Mesenchymal stem cell (in vitro differentiated cells and primary cell): ENCODE results near the gene CDHR5.

ENCODE experiments used
- DNase-seq: peaks from one replicate; pipeline ENCODE4 v3.0.0-alpha.2; 2013
- H2AFZ ChIP-seq: one replicate; pipeline ENCODE4 v1.6.1; 2013; ENCODE audit warnings: low read depth, mild to moderate bottlenecking, control low read depth, inconsistent platforms, low read length, moderate library complexity
- H2AK5ac ChIP-seq: 2 replicates; pipeline ENCODE4 v1.6.1; 2013; ENCODE audit warnings: low read length, moderate library complexity, mild to moderate bottlenecking, inconsistent platforms; ENCODE audit not compliant: severe bottlenecking
- H2BK120ac ChIP-seq: one replicate; pipeline ENCODE4 v1.6.1; 2013; ENCODE audit warnings: low read depth, mild to moderate bottlenecking, inconsistent platforms, low read length, moderate library complexity
- H2BK12ac ChIP-seq, 2 experiments: one replicate each; pipeline ENCODE4 v1.6.1; 2013; ENCODE audit warnings: inconsistent platforms in 2 of 2, low read length in 2 of 2, mild to moderate bottlenecking in 2 of 2, moderate library complexity in 2 of 2, control low read depth in 1 of 2
- H2BK15ac ChIP-seq: one replicate; pipeline ENCODE4 v1.6.1; 2013; ENCODE audit warnings: mild to moderate bottlenecking, low read depth, inconsistent platforms; ENCODE audit not compliant: poor library complexity, severe bottlenecking
- H2BK5ac ChIP-seq: 2 replicates; pipeline ENCODE4 v1.6.1; 2013; ENCODE audit warnings: low read depth, mild to moderate bottlenecking, low read length, control low read depth, inconsistent platforms; ENCODE audit not compliant: poor library complexity, severe bottlenecking
- H3K14ac ChIP-seq, 2 experiments: one replicate each; pipeline ENCODE4 v1.6.1; 2013; ENCODE audit warnings: inconsistent platforms in 2 of 2, low read length in 2 of 2, control low read depth in 1 of 2, mild to moderate bottlenecking in 1 of 2, moderate library complexity in 1 of 2
- H3K18ac ChIP-seq, 2 experiments: one replicate each; pipeline ENCODE4 v1.6.1; 2013; ENCODE audit warnings: inconsistent platforms in 2 of 2, low read length in 2 of 2, control low read depth in 1 of 2, low read depth in 1 of 2, mild to moderate bottlenecking in 1 of 2
- H3K23ac ChIP-seq, 2 experiments: one replicate each; pipeline ENCODE4 v1.6.1; 2013; ENCODE audit warnings: inconsistent platforms in 2 of 2, low read length in 2 of 2, mild to moderate bottlenecking in 2 of 2, moderate library complexity in 2 of 2, control low read depth in 1 of 2
- H3K27ac ChIP-seq: 2 replicates; pipeline ENCODE4 v1.5.1; 2013; ENCODE audit warnings: mild to moderate bottlenecking, moderate library complexity, low read length, control low read depth, inconsistent platforms; ENCODE audit not compliant: poor library complexity, severe bottlenecking
- H3K27me3 ChIP-seq, 2 experiments: 2 replicates each; pipeline versions ENCODE4 v1.6.1 to v1.7.0; 2013; ENCODE audit warnings: low read length in 2 of 2, mild to moderate bottlenecking in 2 of 2, moderate library complexity in 2 of 2, control low read depth in 1 of 2, inconsistent platforms in 1 of 2; ENCODE audit not compliant: control insufficient read depth in 1 of 2, insufficient read depth in 1 of 2
- H3K36me3 ChIP-seq, 2 experiments: 2 replicates each; pipeline versions ENCODE4 v1.6.1 to v1.7.0; 2013; ENCODE audit warnings: low read length in 2 of 2, control low read depth in 1 of 2, inconsistent platforms in 1 of 2, low read depth in 1 of 2, mild to moderate bottlenecking in 1 of 2; ENCODE audit not compliant: insufficient read depth in 2 of 2, control insufficient read depth in 1 of 2
- H3K4ac ChIP-seq, 2 experiments: one replicate each; pipeline ENCODE4 v1.6.1; 2013; ENCODE audit warnings: inconsistent platforms in 2 of 2, low read length in 2 of 2, mild to moderate bottlenecking in 2 of 2, moderate library complexity in 2 of 2, control low read depth in 1 of 2, low read depth in 1 of 2
- H3K4me1 ChIP-seq: 2 replicates; pipeline ENCODE4 v1.6.1; 2013; ENCODE audit warnings: low read depth, low read length, control low read depth; ENCODE audit not compliant: control insufficient read depth, insufficient read depth
- H3K4me2 ChIP-seq: 2 replicates; pipeline ENCODE4 v1.6.1; 2013; ENCODE audit warnings: low read length, mild to moderate bottlenecking, inconsistent platforms; ENCODE audit not compliant: poor library complexity, severe bottlenecking
- H3K4me3 ChIP-seq, 2 experiments: 2 replicates each; pipeline versions ENCODE4 v1.5.1 to v1.7.0; 2013; ENCODE audit warnings: low read length in 2 of 2, mild to moderate bottlenecking in 2 of 2, control low read depth in 1 of 2, low read depth in 1 of 2; ENCODE audit not compliant: insufficient read depth in 1 of 2
- H3K79me1 ChIP-seq: replicated peaks from 2 replicates; pipeline ENCODE4 v1.6.1; 2013; ENCODE audit warnings: mild to moderate bottlenecking, control low read depth, low read length, inconsistent platforms; ENCODE audit not compliant: poor library complexity, severe bottlenecking
- H3K9ac ChIP-seq: 2 replicates; pipeline ENCODE4 v1.7.0; 2013; ENCODE audit warnings: mild to moderate bottlenecking, low read length, moderate library complexity
- H3K9me3 ChIP-seq: 2 replicates; pipeline ENCODE4 v1.7.0; 2013; ENCODE audit warnings: mild to moderate bottlenecking, low read length; ENCODE audit not compliant: control insufficient read depth
- H4K8ac ChIP-seq: one replicate; pipeline ENCODE4 v1.6.1; 2013; ENCODE audit warnings: inconsistent platforms, mild to moderate bottlenecking, low read length, moderate library complexity
- H4K91ac ChIP-seq: one replicate; pipeline ENCODE4 v1.6.1; 2013; ENCODE audit warnings: mild to moderate bottlenecking, low read length, inconsistent platforms
- WGBS: methylation state at CpG from one replicate; pipeline ENCODE4 v1.1.7; 2013; ENCODE audit warnings: mixed read lengths; 5-methylcytosine and 5-hydroxymethylcytosine counted together

The CDHR5 gene

DNA sequence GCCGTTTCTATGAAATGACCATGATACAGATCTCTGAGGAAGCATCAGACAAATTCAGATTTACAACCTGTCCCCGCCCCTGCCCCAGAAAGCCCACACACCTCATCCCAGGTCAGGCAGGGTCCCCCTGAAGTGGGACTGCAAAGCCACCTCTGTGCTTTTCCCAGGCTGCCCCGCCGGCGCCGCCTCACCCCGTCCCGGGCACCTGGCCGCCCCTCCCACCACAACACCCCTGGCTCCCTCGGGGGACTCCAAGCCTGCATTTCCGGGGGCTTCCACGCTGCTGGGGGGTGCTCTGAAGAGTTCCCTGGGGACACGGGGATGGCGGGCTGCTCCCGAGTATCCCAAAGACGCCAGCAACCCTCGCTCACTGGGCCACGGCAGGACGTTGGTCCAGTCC lies 35.5 kb upstream of the CDHR5 start:
- H2BK5ac ChIP-seq = no peak overlapping the region
- no peak overlapping the region for H3K9ac ChIP-seq
- no peak overlapping the region for H4K91ac ChIP-seq
- H2BK15ac ChIP-seq = no peak overlapping the region
- H2AK5ac ChIP-seq = no peak overlapping the region
- H3K9me3 ChIP-seq = no peaks in the 10 kb centered on the region
- peaks cover 49 to 75% of the 10 kb centered on the region in 2 experiments for H3K36me3 ChIP-seq
- no peak for DNase-seq
- H2BK120ac ChIP-seq = no peak overlapping the region
- WGBS = 97% methylated on average over 19 of the region's 19 CpGs
- H3K27ac ChIP-seq = no peak overlapping the region
- H3K18ac ChIP-seq = no peak overlapping the region
- no peak overlapping the region for H3K14ac ChIP-seq
- H3K23ac ChIP-seq = no peak overlapping the region
- peaks cover 17% of the 10 kb centered on the region for H3K4me1 ChIP-seq
- H3K4ac ChIP-seq = no peak overlapping the region
- H2BK12ac ChIP-seq = no peak overlapping the region
- no peak overlapping the region for H2AFZ ChIP-seq
- no peaks in the 10 kb centered on the region for H3K27me3 ChIP-seq
- H4K8ac ChIP-seq = no peak overlapping the region
- H3K4me2 ChIP-seq = no peak overlapping the region
- H3K4me3 ChIP-seq = no peak overlapping the region
- peaks cover 43% of the 10 kb centered on the region for H3K79me1 ChIP-seq

DNA sequence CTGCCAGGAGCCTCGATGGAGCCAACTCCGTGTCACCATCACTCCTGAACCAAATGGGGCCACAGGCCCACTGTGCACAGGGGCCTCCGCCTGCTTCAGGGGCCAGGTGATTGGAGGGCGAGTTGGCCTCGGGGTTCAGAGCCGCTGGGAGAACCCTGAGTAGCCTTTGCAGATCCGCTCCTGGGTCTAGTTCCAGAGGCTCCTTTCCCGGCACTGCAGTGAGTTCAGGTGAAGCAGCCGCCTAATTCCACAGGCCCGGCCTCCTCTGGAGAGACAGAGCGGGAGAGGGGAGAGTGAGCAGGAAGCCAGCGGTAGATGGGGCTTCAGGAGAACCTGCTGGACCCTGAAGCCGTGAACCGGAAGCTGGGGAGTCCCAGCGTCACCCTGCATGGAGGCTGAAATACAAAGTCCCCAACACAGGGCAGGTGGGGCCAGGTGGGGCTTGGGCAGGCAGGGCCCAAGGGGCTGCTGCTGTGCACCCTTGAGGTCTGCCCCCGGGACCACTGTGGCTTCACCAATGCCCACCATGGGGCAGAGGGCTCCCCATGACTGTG lies 34.9 kb upstream of the CDHR5 start:
- Histone ChIP-seq H4K8ac (no peak overlapping the region), H2BK5ac (no peak overlapping the region), H2BK12ac (no peak overlapping the region), H3K4me2 (no peak overlapping the region), H2BK120ac (no peak overlapping the region), H3K23ac (no peak overlapping the region), H3K27me3 (no peaks in the 10 kb centered on the region), H3K36me3 (peaks cover 49 to 76% of the 10 kb centered on the region in 2 experiments), H3K14ac (no peak overlapping the region), H2AK5ac (no peak overlapping the region), H3K79me1 (peaks cover 45% of the 10 kb centered on the region), H2BK15ac (no peak overlapping the region), H3K4ac (no peak overlapping the region), H3K9ac (no peak overlapping the region), H3K9me3 (no peaks in the 10 kb centered on the region), H4K91ac (no peak overlapping the region), H3K18ac (no peak overlapping the region), H3K4me3 (no peak overlapping the region), H2AFZ (no peak overlapping the region), H3K27ac (no peak overlapping the region), H3K4me1 (peaks cover 21% of the 10 kb centered on the region)
- 96% methylated on average over 16 of the region's 16 CpGs for WGBS
- DNase-seq = no peak

DNA sequence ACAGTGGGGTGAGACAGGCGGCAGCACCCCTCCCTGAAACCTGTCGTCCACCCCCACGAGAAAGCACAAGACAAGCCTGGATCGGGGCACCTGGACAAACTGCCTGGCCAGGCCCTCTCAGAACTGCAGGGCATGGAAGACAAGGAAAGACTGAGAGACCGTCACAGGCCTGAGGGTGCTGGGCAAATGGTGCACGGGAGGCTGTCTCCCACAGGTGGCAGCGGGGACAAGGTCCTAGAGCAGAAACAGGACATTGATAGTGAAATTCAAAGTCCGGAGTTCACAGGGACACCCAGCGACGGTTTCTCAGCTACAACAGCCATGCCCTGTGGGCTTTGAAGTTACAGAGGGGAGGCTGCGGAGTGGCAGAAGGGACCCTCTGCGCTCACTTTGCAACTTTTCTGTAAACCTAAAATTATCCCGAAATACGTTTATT lies 33.0 kb upstream of the CDHR5 start:
- no peak overlapping the region for H2BK12ac ChIP-seq
- H3K23ac ChIP-seq = no peak overlapping the region
- no peak overlapping the region for H3K4ac ChIP-seq
- no peak overlapping the region for H2BK120ac ChIP-seq
- H4K91ac ChIP-seq = no peak overlapping the region
- no peaks in the 10 kb centered on the region for H3K9me3 ChIP-seq
- H3K14ac ChIP-seq = no peak overlapping the region
- no peak for DNase-seq
- H2AK5ac ChIP-seq = no peak overlapping the region
- H4K8ac ChIP-seq = no peak overlapping the region
- no peaks in the 10 kb centered on the region for H3K27me3 ChIP-seq
- H3K79me1 ChIP-seq = peaks cover 43% of the 10 kb centered on the region
- no peak overlapping the region for H3K27ac ChIP-seq
- no peak overlapping the region for H3K9ac ChIP-seq
- no peak overlapping the region for H2BK5ac ChIP-seq
- no peak overlapping the region for H3K4me3 ChIP-seq
- no peak overlapping the region for H3K18ac ChIP-seq
- H3K36me3 ChIP-seq = peaks cover 54 to 78% of the 10 kb centered on the region in 2 experiments
- no peak overlapping the region for H3K4me2 ChIP-seq
- WGBS = 90% methylated on average over 14 of the region's 14 CpGs
- no peak overlapping the region for H2BK15ac ChIP-seq
- no peak overlapping the region for H2AFZ ChIP-seq
- H3K4me1 ChIP-seq = peaks cover 19% of the 10 kb centered on the region

DNA sequence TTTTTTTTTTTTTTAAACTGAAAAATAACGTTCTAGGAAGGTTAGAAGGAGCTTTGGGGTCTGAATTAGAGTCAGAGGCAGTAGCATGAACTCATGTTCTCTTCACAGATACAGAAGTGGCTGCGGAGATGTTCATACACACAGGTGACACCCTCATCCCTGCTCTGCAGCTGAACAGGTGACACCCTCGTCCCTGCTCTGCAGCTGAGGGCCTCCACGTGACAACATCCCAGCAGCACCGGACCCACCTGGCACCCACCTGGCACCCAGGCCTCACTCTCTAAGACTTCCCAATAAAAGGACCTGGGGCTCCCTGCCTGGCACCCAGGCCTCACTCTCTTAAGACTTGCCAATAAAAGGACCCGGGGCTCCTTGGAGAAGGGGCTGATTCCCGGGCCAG lies 32.1 kb upstream of the CDHR5 start:
- H3K14ac ChIP-seq = no peak overlapping the region
- peaks cover 57 to 70% of the 10 kb centered on the region in 2 experiments for H3K36me3 ChIP-seq
- H3K4ac ChIP-seq = no peak overlapping the region
- peaks cover 17% of the 10 kb centered on the region for H3K4me1 ChIP-seq
- H2BK15ac ChIP-seq = no peak overlapping the region
- H3K79me1 ChIP-seq = peaks cover 40% of the 10 kb centered on the region
- H3K23ac ChIP-seq = no peak overlapping the region
- DNase-seq = no peak
- H3K27me3 ChIP-seq = no peaks in the 10 kb centered on the region
- H3K9me3 ChIP-seq = no peaks in the 10 kb centered on the region
- H2AK5ac ChIP-seq = no peak overlapping the region
- no peak overlapping the region for H3K18ac ChIP-seq
- H3K27ac ChIP-seq = no peak overlapping the region
- no peak overlapping the region for H2AFZ ChIP-seq
- H4K91ac ChIP-seq = no peak overlapping the region
- H2BK5ac ChIP-seq = no peak overlapping the region
- no peak overlapping the region for H4K8ac ChIP-seq
- H3K4me2 ChIP-seq = no peak overlapping the region
- H2BK120ac ChIP-seq = no peak overlapping the region
- no peak overlapping the region for H3K9ac ChIP-seq
- no peak overlapping the region for H3K4me3 ChIP-seq
- no peak overlapping the region for H2BK12ac ChIP-seq
- WGBS = 91% methylated on average over 7 of the region's 7 CpGs
